Head of caudate nucleus (tissue), 42 donors: Measurements from ENCODE around the gene SMURF1.
"Not testable (repeated sequence)": the region's sequence is repeated elsewhere in the genome, so short reads cannot be mapped to it uniquely, and the experiment has no call there.

Source experiments
- DNase-seq, 42 donors: peaks; one replicate each; pipeline versions ENCODE4 v3.0.0 to v3.0.0-alpha.2; 2020 to 2021; ENCODE audit warnings: mixed read lengths in 7 of 42
- intact Hi-C: fragments of 100-400 bp; cut with DNase I; formaldehyde crosslinking; loops from one replicate; pipeline ENCODE4 v1.15.0; 2022

SMURF1 gene

DNA sequence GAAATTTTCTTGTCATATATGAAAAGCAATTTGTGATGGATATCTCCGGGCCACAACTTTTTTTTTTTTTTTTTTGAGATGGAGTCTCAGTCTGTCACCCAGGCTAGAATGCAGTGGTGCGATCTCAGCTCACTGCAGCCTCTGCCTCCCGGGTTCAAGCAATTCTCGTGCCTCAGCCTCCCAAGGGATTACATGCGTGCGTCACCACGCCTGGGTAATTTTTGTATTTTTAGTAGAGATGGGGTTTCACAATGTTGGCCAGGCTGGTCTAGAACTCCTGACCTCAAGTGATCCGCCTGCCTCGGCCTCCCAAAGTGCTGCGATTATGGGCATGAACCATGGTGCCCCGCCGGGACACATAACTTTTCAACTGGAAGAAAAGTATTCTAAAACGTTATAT is 40.1 kb downstream of the SMURF1 start:
- DNase-seq, intact Hi-C loops: not testable (repeated sequence)

DNA sequence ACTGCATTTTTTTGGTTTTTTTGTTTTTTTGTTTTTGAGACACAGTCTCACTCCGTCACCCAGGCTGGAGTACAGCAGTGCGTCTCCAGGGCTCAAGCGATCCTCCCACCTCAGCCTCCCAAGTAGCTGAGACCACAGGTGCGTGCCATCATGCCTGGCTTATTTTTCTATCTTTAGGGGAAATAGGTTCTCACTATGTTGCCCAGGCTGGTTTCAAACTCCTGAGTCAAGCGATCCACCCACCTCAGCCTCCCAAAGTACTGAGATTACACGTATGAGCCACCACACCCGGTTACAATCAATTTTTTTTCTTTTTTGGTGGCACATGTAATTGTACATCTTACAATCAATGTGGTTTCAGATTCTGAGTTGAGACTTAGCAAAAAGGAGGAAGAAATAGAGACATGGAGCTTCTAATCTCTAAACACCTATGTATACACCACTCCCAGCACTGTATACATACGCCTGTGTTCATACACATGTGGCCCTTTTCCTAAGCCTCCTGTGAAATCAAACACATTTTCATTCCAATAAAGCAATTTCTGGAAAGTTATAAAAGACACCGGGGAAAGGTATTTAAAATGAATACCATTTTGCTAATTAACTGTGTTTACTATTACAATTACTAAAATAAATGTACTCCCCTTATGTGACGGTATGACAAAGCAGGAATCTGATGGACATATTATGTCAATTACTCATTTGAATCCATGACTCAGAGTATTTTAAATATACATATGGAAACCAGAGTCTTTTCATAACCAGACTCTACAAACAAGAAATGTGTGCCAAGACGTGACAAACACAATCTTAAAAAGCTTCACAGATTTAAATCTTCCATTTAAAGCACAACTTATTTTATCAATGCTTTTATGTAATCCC is 40.9 kb downstream of the SMURF1 start:
- intact Hi-C loops = no loop called here
- DNase-seq = no peak

DNA sequence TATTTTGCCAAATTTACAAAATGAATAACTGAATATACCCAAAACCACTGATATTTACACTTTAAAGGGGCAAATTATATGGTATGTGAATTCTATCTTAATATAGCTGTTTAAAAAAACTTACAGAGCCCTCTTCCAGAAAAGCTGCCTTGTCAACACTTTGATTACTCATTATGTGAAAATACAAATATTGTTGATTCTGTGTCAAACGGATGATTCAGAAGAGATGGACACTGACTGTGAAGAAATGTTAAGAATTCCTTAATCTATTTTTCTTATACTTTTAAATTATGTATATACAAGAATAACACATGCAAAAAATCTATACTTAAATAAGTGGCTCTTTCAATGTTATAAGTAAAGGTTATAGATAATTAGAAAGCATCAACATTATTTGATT is 41.5 kb downstream of the SMURF1 start:
- DNase-seq = no peak
- intact Hi-C loops = no loop called here

DNA sequence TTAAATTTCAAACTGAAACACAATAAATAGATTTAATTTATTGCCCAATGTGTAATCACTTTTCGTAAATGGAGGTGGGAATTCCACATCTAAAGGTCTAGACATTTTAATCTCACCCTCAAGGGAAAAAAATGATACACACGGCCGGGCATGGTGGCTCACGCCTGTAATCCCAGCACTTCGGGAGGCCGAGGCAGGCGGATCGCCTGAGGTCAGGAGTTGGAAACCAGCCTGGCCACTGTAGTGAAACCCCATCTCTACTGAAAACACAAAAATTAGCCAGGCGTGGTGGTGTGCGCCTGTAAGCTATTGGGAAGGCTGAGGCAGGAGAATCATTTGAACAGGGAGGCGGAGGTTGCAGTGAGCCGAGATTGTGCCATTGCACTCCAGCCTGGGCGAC is 42.4 kb downstream of the SMURF1 start:
- intact Hi-C loops, DNase-seq: not testable (repeated sequence)

DNA sequence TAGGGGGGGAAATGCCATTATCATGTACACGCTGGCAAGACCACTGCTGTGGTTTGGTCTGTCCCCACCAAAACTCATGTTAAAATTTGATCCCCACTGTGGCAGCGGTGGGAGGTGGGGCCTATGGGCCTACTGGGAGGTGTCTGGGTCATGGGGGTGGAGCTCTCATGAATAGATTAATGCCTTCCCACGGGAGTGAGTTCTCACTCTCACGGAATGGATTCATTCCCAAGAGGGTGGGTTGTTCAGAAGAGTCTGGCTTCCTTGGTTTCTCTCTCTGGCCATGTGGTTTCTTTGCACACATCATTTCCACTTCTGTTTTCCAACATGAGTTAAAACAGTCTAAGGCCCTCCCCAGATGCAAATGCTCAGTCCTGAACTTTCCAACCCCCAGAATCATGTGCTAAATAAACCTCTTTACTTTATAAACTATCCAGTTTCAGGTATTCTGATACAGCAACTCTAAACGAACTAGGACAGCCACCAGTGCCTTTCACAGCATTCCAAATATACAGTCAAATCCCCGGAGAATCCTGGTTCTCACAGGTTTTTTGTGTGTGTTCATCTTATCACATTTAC is 44.3 kb downstream of the SMURF1 start:
- no peak for DNase-seq
- intact Hi-C loops = no loop called here

DNA sequence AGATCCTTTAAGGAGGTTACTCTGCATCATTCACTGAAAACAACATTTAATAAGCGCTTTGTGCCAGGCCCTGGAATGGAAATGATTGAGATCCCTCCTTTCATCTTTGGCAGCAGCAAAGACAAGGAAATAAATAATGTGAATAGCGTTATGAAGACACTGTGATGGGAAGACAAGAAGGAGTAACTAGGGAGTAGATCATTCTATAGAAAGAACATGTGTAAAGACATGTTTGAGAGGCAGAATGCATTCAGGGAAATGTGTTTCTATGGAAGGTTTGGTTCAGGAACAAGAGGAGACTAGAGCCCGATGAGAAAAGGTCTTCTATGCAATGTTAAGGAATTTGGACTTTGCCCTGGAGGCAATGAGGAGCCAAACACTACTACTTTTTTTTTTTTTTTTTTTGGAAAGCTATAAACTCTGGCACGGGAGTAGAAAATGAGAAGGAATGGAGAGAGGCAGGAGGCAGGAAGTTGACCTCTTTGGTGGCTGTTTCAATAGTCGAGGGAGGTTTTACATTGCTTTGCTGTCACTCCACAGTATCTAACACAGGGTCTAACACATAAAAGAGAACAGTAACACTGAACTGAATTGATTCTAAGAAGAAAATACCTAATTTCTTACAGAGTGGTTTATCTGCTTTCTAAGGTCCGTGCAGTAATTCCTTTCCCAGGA is 44.9 kb downstream of the SMURF1 start:
- DNase-seq = no peak
- intact Hi-C loops = no loop called here

DNA sequence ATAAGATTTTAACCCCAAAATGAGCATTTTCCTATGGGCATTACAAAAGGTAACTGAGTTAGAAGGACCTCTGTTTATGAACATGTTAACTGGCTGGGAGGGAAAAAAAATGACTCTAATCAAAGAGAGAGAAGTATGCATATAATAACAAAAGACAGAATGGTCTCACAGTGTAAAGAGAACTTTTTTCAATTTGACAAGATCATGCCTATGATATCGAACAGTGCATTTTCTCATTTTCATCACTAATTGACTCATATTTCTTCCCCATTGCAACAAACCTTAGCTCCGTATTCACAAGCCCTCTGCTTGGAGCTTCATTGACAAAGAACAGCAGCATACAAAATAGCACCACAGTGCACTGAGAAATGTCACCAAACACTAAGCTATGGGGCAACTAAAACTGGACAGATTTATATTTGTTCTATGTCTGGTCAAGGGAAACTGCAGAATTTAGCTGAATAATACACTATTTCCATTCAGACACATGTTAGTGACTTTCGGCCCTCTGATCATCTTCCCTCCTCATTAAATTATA is 45.6 kb downstream of the SMURF1 start:
- intact Hi-C loops = no loop called here
- no peak for DNase-seq

DNA sequence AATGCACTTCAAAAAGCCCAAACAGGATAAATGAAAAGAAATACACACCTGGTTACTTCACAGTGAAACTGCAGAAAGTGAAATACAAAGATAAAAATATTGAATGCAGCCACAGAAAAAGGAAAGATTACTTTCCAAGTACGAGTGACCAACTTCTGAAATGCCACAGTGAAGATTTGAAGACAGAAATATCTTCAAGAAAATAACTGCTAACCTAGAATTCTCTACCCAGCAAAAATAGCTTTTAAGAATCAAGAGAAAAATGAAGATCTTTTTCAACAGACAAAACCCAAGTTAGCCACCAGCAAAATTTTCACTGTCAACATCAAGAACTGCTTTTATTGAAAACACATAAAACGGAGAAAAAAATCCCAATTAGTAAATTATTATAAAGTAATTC is 46.2 kb downstream of the SMURF1 start:
- DNase-seq = no peak
- intact Hi-C loops = no loop called here

DNA sequence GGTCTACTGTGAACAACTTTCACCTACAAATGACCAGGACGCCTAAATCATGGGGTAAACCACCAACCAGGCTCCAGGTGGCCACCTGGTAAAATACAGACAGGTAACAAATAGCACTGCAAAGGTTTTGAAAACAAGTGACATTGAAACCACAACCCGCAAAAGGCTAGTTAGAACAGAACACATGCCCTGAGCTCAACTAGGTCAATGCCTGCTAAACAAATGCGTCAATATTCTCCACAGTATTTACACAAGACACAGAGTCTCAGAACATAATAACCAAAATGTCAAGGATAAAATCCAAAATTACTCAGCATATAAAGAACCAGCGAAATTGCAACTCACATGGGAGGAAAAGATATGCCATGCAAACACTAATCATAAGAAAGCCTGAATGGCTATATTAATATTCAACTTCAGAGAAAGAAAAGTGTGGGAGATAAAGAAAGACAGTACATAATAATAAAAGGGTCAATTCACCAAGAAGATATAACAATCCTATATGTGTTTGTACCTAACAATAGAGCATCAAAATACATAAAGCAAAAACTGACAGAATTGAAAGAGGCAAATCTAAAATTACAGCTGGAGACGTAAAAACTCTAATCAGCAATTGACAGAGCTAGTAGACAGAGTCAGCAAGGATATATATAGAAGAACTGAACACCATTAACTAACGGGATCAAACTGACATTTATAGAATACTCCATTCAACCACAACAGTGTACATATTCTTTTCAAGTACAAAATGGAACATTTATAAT is 47.6 kb downstream of the SMURF1 start:
- no peak for DNase-seq
- intact Hi-C loops = no loop called here

DNA sequence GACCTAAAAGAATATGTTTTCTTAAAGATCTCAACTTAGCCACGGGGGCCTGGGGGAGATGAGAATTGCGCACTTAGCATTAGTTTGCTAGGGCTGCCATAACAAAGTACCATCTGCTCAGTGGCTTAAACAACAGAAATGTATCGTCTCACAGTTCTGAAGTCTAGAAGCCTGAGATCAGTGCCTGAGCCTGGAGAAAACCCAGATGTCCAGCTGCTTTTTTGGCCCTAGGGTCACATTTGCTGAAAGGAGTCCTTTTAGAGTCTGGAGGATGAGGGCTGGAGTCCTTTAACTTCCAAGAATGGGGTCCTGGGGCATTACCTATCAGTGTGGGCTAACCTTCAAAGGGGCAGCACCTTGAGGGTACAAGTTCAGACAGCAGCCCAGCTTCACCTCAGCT is 48.2 kb downstream of the SMURF1 start:
- intact Hi-C loops = no loop called here
- DNase-seq = no peak

DNA sequence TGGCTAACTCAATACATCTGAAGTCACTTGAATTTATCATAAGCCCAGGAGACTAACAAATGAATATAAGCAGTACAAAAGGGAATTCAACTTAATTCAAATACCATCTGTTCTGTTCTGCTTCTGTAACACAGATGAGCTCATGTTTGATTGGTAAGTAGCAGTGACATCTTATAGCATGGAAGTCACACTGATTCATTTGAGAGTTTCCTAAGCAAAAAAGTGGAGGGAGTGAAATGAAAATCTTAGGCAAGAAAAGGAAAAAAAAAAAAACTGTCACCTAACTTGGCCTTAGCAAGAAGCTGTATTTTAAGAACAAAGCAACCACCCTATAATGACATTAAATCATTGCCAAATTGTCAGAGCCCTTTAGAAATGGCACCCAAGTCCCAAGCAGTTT is 49.5 kb downstream of the SMURF1 start:
- no peak for DNase-seq
- intact Hi-C loops = no loop called here

DNA sequence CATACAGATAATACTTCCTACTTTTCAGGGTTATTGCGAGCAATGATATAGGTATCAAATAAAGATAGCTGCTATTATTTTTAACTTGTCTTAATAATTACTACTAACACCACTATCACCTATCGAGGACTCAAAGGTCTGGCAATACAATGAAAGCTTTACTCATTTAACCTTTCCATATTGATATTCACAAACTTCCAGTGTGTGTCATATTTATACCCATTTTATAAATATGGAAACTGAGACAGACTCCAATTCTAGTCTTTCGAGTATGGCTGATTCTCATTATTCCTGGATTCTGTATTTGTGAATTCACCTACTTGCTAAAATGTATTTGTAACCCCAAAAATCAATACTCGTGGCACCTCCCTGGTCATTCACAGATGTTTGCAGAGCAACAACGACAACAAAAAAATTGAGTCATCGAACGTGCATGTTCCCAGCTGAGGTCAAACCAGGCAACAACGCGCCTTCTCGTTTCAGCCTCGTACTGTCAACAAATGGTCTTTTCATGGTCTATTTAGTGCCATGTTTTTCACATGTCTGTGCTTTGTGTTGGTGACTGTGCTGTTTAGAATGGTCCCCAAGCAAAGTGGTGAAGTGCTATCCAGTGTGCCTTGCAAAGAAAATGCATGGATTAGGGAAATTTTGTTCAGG is 51.7 kb downstream of the SMURF1 start:
- peak in 26 of 42 donors; percentile 20 to 80 (median 44) for DNase-seq
- intact Hi-C loops = no loop called here

DNA sequence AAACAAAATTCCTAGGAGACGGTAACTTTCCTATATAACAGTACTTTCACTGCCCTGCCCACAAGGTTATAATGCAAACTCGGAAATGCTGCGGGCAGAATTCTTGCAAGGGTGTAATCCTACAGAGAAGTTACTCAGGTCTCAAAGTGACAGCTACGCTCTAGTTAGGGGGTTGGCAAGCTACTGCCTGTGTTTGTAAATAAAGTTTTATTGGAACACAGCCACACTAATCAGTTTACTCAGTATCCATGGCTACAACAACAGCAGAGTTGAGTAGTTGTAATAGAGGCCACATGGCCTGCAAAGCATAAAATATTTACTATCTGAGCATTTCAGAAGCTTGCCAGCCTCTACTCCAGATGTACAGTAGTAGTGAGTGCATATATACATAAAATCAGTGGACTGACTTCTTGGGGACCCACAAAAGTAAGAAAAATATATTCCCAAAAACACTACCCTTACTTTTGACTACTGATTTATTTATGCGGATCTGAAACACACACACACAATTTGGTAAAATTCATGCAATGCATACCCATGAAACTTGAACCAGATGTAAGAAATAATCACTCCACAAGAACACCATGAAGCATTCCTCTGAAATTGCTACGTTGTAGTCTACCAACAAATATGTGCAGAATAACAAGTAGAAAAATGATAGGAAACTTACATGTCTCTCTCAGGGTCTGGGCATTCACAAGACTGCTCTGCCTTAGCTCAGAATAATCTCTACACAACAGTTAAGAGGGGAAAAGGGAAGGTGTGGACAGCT is 53.0 kb downstream of the SMURF1 start:
- peak in 1 of 42 donors; percentile 22 for DNase-seq
- intact Hi-C loops = no loop called here

DNA sequence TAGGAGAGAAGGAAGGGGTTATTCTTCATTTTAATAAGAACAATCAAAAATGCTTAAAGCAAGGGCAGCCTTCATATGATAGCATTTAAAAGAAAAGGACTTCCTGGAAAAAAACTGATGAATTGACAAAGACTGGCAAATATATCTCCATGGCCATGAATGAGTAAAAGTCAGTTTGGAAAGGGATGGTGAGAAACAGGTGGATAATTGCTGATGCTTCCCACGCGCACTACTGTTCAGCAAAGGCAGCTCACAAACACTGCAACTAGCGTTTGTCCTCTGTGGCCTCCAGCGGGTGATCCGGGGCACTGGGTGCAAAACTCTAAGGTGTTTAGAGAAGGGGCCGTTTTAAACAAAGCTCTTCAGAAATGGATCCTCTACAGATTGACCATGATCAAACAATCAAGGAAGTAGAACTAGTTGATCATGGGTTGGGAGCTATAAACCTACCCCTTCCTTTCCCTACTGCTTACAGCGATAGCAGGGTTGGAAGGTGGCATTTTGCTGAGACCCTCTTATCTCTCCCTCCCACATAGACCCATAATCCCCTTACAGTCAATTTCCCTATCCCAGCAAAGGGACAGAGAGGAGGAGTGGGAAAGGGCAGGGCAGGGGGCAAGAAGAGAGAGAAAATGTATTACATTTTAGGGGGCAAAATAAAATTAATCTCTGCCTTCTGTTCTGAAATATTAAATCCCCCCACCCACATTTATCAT is 53.8 kb downstream of the SMURF1 start:
- peak in 8 of 42 donors; percentile 20 to 64 (median 39) for DNase-seq
- intact Hi-C loops = no loop called here

DNA sequence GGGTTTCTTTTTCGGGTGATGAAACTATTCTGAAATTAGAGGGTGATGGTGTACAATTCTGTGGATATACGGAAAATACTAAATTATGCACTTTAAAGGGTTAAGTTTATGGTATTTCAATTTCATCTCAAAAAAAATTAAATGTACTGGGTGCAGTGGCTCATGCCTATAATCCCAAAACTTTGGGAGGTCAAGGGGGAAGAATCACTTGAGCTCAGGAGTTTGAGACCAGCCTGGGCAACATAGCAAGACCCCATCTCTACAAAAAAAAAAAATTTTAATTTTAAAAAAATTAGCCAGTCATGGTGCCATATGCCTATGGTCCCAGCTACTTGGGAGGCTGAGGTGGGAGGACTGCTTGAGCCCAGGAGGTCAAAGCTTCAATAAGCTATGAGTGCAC is 57.0 kb downstream of the SMURF1 start:
- no peak for DNase-seq
- intact Hi-C loops = no loop called here

DNA sequence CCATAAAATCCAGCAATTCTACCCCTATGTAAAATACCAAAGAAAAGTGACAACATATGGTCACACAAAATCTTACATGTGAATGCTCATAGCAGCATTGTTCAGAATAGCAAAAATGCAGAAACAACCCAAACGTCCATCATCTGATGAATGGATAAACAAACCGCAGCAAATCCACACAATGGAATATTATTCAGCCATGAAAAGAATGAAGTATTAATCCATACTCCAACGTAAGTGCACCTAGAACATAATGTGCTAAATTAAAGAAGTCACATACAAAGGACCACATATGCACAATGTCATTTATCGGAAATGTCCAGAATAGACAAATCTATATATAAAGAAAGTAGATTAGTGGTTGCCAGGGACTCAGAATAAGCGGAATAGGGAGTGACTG is 57.4 kb downstream of the SMURF1 start:
- intact Hi-C loops = no loop called here
- no peak for DNase-seq

DNA sequence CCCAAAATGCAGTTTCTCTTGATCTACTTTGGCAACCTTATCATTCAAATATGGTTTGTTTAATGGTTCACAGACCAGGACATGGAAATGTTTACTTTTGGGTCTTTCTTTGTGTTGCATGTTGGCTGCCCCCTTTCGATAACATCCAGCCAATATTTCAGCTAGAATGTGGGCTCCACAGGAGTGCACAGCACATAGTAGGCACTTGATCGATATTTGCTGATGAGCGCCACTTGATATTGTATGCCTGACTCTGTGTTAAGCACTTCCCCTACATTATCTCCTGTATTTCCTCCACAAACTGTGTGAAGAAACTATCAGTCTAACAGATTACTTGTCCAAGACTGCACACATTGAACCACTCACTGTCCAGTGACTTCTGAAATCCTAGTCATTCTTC is 60.2 kb downstream of the SMURF1 start:
- DNase-seq = no peak
- intact Hi-C loops = no loop called here
